Ishikawa (cell line): ENCODE data around the gene MTX1.

Experiments
- CEBPB ChIP-seq: IDR thresholded peaks from 2 replicates; pipeline ENCODE4 v1.6.1; 2012
- CREB1 ChIP-seq: IDR thresholded peaks from 2 replicates; pipeline ENCODE4 v1.6.1; 2012; ENCODE audit warnings: low read depth
- EGR1 ChIP-seq: IDR thresholded peaks from 2 replicates; pipeline ENCODE4 v1.6.1; 2012
- EP300 ChIP-seq: IDR thresholded peaks from 2 replicates; pipeline ENCODE4 v1.6.1; 2012; ENCODE audit warnings: borderline replicate concordance
- FOXM1 ChIP-seq: IDR thresholded peaks from 2 replicates; pipeline ENCODE4 v1.6.1; 2012; ENCODE audit warnings: low read depth, borderline replicate concordance
- MAX ChIP-seq: IDR thresholded peaks from 2 replicates; pipeline ENCODE4 v1.6.1; 2012
- NFIC ChIP-seq: IDR thresholded peaks from 2 replicates; pipeline ENCODE4 v1.6.1; 2012
- RAD21 ChIP-seq: IDR thresholded peaks from 2 replicates; pipeline ENCODE4 v1.6.1; 2012; ENCODE audit warnings: low read depth
- TAF1 ChIP-seq: IDR thresholded peaks from 2 replicates; pipeline ENCODE4 v1.6.1; 2012; ENCODE audit warnings: low read depth, mild to moderate bottlenecking
- TCF12 ChIP-seq: IDR thresholded peaks from 2 replicates; pipeline ENCODE4 v1.6.1; 2012; ENCODE audit warnings: low read depth
- TEAD4 ChIP-seq: IDR thresholded peaks from 2 replicates; pipeline ENCODE4 v1.6.1; 2012
- YY1 ChIP-seq: IDR thresholded peaks from 2 replicates; pipeline ENCODE4 v1.6.1; 2012; ENCODE audit warnings: low read depth
- ZBTB7A ChIP-seq: IDR thresholded peaks from 2 replicates; pipeline ENCODE4 v1.6.1; 2012; ENCODE audit warnings: low read depth
- TF ChIP-seq, protein P1 (sequence below): IDR thresholded peaks from 2 replicates; pipeline ENCODE4 v1.6.1; 2012
- TF ChIP-seq, protein P2 (sequence below): IDR thresholded peaks from 2 replicates; pipeline ENCODE4 v1.6.1; 2012; ENCODE audit warnings: low read depth, mild to moderate bottlenecking

The MTX1 gene

DNA sequence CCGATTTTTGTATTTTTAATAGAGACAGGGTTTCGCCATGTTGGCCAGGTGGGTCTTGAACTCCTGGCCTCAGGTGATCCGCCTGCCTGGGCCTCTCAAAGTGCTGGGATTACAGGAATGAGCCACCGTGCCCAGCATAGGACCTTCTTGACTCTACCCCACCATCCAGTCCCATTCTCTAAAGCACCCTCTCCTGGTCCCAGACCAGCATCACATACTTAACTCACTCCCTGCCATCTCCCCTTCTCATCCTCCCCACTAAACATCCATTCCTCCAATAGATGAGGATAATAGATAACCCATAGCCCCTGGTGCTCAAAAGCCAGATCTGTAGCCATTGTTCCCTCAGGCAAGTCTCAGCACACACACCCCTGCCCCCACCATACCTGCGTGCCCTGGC lies 44.7 kb downstream of the MTX1 start:
- TF ChIP-seq MAX, result no peak
- TF ChIP-seq NFIC, result no peak
- TF ChIP-seq CREB1, result no peak
- TF ChIP-seq FOXM1, result no peak
- no peak for TF ChIP-seq EGR1
- TF ChIP-seq YY1, result no peak
- TF ChIP-seq, protein P1, sequence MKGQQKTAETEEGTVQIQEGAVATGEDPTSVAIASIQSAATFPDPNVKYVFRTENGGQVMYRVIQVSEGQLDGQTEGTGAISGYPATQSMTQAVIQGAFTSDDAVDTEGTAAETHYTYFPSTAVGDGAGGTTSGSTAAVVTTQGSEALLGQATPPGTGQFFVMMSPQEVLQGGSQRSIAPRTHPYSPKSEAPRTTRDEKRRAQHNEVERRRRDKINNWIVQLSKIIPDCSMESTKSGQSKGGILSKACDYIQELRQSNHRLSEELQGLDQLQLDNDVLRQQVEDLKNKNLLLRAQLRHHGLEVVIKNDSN, result no peak
- no peak for TF ChIP-seq RAD21
- TF ChIP-seq ZBTB7A, result no peak

GRCh38 chr1:155253797-155254196 lies 45.3 kb downstream of the MTX1 start:
- TF ChIP-seq EP300 (no peak), MAX (no peak), CEBPB (no peak), CREB1 (no peak), EGR1 (no peak), ZBTB7A (no peak), TEAD4 (no peak), FOXM1 (no peak), NFIC (no peak), TCF12 (no peak), YY1 (no peak), RAD21 (no peak), TAF1 (no peak)
- TF ChIP-seq, protein P2, sequence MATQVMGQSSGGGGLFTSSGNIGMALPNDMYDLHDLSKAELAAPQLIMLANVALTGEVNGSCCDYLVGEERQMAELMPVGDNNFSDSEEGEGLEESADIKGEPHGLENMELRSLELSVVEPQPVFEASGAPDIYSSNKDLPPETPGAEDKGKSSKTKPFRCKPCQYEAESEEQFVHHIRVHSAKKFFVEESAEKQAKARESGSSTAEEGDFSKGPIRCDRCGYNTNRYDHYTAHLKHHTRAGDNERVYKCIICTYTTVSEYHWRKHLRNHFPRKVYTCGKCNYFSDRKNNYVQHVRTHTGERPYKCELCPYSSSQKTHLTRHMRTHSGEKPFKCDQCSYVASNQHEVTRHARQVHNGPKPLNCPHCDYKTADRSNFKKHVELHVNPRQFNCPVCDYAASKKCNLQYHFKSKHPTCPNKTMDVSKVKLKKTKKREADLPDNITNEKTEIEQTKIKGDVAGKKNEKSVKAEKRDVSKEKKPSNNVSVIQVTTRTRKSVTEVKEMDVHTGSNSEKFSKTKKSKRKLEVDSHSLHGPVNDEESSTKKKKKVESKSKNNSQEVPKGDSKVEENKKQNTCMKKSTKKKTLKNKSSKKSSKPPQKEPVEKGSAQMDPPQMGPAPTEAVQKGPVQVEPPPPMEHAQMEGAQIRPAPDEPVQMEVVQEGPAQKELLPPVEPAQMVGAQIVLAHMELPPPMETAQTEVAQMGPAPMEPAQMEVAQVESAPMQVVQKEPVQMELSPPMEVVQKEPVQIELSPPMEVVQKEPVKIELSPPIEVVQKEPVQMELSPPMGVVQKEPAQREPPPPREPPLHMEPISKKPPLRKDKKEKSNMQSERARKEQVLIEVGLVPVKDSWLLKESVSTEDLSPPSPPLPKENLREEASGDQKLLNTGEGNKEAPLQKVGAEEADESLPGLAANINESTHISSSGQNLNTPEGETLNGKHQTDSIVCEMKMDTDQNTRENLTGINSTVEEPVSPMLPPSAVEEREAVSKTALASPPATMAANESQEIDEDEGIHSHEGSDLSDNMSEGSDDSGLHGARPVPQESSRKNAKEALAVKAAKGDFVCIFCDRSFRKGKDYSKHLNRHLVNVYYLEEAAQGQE, result no peak
- TF ChIP-seq, protein P1, result no peak

- TF ChIP-seq, protein P1, result no peak
- no peak for TF ChIP-seq MAX
- no peak for TF ChIP-seq TEAD4
- TF ChIP-seq FOXM1, result no peak
- no peak for TF ChIP-seq EGR1
- TF ChIP-seq YY1, result no peak
- TF ChIP-seq RAD21, result no peak
- TF ChIP-seq, protein P2, result no peak
- TF ChIP-seq TAF1, result no peak
- TF ChIP-seq EP300, result no peak
Observed at GRCh38 chr1:155254228-155254713, 45.8 kb downstream of the MTX1 start.

DNA sequence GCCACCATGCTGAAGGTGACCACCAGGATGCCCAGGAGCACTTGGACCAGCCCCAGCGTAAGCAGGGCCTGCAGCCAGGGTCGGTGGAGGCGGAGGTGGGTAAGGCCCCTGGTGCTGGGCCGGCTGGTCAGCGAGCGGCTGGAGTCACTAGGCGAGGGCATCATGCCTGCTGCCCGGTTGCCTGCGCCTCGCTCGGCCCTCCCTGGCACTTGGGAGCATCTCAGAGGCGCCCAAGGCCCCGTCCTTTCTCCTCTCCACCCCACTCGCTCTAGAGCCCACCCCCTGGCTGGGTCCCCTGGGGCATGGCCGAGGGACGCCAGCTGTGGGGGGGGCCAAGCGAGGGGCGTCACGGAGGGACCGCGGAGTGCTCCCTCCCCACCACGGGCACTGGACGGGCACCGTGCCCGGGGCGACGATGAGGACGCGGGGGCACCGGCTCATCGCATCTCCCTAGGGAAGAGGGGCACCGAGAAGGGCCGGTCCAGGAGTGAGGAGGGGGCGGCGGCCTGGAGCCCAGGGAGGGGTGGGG lies 46.3 kb downstream of the MTX1 start:
- no peak for TF ChIP-seq TAF1
- no peak for TF ChIP-seq NFIC
- no peak for TF ChIP-seq EP300
- TF ChIP-seq EGR1, result no peak
- TF ChIP-seq TCF12, result no peak
- TF ChIP-seq ZBTB7A, result no peak
- no peak for TF ChIP-seq RAD21
- no peak for TF ChIP-seq YY1
- no peak for TF ChIP-seq TEAD4
- TF ChIP-seq, protein P1, result no peak
- TF ChIP-seq CREB1, result no peak
- no peak for TF ChIP-seq CEBPB
- TF ChIP-seq, protein P2, result no peak
- TF ChIP-seq FOXM1, result no peak
- TF ChIP-seq MAX, result no peak
